HepG2 (cell line): ENCODE measurements around the gene NCBP1. TPM values are rescaled to one million over a fixed set of nuclear protein-coding genes. Genes with fewer than 3 reads are reported as not detected.
A peak's percentile ranks its signal among the peaks of the same experiment; 100 is the strongest.

Experiments
- DNMT3B ChIP-seq: conservative IDR thresholded peaks from 2 replicates; pipeline ENCODE4 v1.6.1; 2016; ENCODE audit warnings: missing biosample characterization, control low read depth
- EHMT2 ChIP-seq: fragments of 200-600 bp; sonication (generic); IDR thresholded peaks from 2 replicates; pipeline ENCODE4 v1.7.0; 2017; ENCODE audit warnings: antibody characterized with exemption, low read depth, low read length, borderline replicate concordance
- GTF3A ChIP-seq: sonication (generic); formaldehyde crosslinking; conservative IDR thresholded peaks from 2 replicates; pipeline ENCODE4 v1.4.0; 2020; ENCODE audit warnings: mild to moderate bottlenecking, missing genetic modification reagents
- MXD1 ChIP-seq: sonication (generic); formaldehyde crosslinking; IDR thresholded peaks from 2 replicates; pipeline ENCODE4 v1.4.0; 2020; ENCODE audit warnings: mild to moderate bottlenecking, missing genetic modification reagents
- NR0B2 ChIP-seq: sonication (generic); formaldehyde crosslinking; IDR thresholded peaks from 2 replicates; pipeline ENCODE4 v1.4.0; 2020; ENCODE audit warnings: mild to moderate bottlenecking, missing genetic modification reagents
- PAWR ChIP-seq: sonication (generic); formaldehyde crosslinking; IDR thresholded peaks from 2 replicates; pipeline ENCODE4 v1.4.0; 2020; ENCODE audit warnings: missing genetic modification reagents, mild to moderate bottlenecking, borderline replicate concordance
- PCBP2 ChIP-seq: fragments of 200-400 bp; formaldehyde crosslinking; optimal IDR thresholded peaks from 2 replicates; pipeline ENCODE3; 2018; ENCODE audit warnings: low read length, low read depth; ENCODE audit not compliant: poor library complexity, severe bottlenecking
- POGZ ChIP-seq: sonication (generic); formaldehyde crosslinking; IDR thresholded peaks from 2 replicates; pipeline ENCODE4 v1.4.0; 2020; ENCODE audit warnings: mild to moderate bottlenecking, missing genetic modification reagents
- POLR2AphosphoS5 ChIP-seq: IDR thresholded peaks from 2 replicates; pipeline ENCODE4 v1.6.1; 2012; ENCODE audit warnings: low read depth, low read length
- SMAD1 ChIP-seq: sonication (generic); formaldehyde crosslinking; IDR thresholded peaks from 2 replicates; pipeline ENCODE4 v1.4.0; 2020; ENCODE audit warnings: missing genetic modification reagents, low read depth, mild to moderate bottlenecking, borderline replicate concordance
- SYNCRIP ChIP-seq: fragments of 200-400 bp; formaldehyde crosslinking; IDR thresholded peaks from 2 replicates; pipeline ENCODE4 v1.6.1; 2018; ENCODE audit warnings: mild to moderate bottlenecking, low read depth, low read length; ENCODE audit not compliant: insufficient read depth
- THYN1 ChIP-seq: sonication (generic); formaldehyde crosslinking; IDR thresholded peaks from 2 replicates; pipeline ENCODE4 v1.8.1; 2023; ENCODE audit warnings: low read depth, mild to moderate bottlenecking, moderate library complexity, missing genetic modification reagents, borderline replicate concordance
- ZNF101 ChIP-seq: sonication (generic); formaldehyde crosslinking; IDR thresholded peaks from 2 replicates; pipeline ENCODE4 v1.4.0; 2020; ENCODE audit warnings: mild to moderate bottlenecking, low read depth, missing genetic modification reagents, borderline replicate concordance
- ZNF225 ChIP-seq: sonication (generic); formaldehyde crosslinking; IDR thresholded peaks from 2 replicates; pipeline ENCODE4 v1.4.0; 2020; ENCODE audit warnings: mild to moderate bottlenecking, missing genetic modification reagents
- ZNF24 ChIP-seq: fragments of 450-650 bp; IDR thresholded peaks from 2 replicates; pipeline ENCODE4 v1.6.1; 2017; ENCODE audit warnings: antibody characterized with exemption, mild to moderate bottlenecking
- ZNF550 ChIP-seq: sonication (generic); formaldehyde crosslinking; IDR thresholded peaks from 2 replicates; pipeline ENCODE4 v1.4.0; 2020; ENCODE audit warnings: mild to moderate bottlenecking, missing genetic modification reagents, borderline replicate concordance
- polyA plus RNA-seq, 8 experiments: library from polyadenylated mRNA; depleted of rRNA in 3 of 8; stranded (reverse) in 7 of 8; unstranded in 1 of 8; fragments of >200 nt; fragmentation: Illumina TruSeq in 4 of 8; extraction: Trizol in 4 of 8; gene quantifications; 2 replicates each; pipeline versions ENCODE4 v1.2.1 to v1.2.3, GENCODE V29; 2011 to 2016; ENCODE audit warnings: low read depth in 4 of 8, missing spikeins in 1 of 8, mixed read lengths in 1 of 8; ENCODE audit not compliant: insufficient read depth in 1 of 8
- total RNA-seq, 5 experiments: library from RNA; depleted of rRNA; stranded (reverse); fragments of >200 nt; fragmentation: Illumina TruSeq; extraction: Trizol; gene quantifications; 2 replicates each; pipeline ENCODE4 v1.2.3, GENCODE V29; 2016; ENCODE audit warnings: low read depth in 1 of 5
- TF ChIP-seq, protein P1 (sequence below): sonication (generic); formaldehyde crosslinking; IDR thresholded peaks from 2 replicates; pipeline ENCODE4 v1.8.1; 2022; ENCODE audit warnings: low read depth, mild to moderate bottlenecking, missing genetic modification reagents
- TF ChIP-seq, protein P2 (sequence below): sonication (generic); formaldehyde crosslinking; IDR thresholded peaks from 2 replicates; pipeline ENCODE4 v1.4.0; 2020; ENCODE audit warnings: missing genetic modification reagents, borderline replicate concordance
- TF ChIP-seq, protein P3 (sequence below): sonication (generic); formaldehyde crosslinking; IDR thresholded peaks from 2 replicates; pipeline ENCODE4 v1.8.0; 2022; ENCODE audit warnings: mild to moderate bottlenecking, missing genetic modification reagents

NCBP1 gene
- total and polyA plus RNA-seq, 2 of the 13 experiments (the other 11 are each of a cell fraction or from before 2014, with no cell fraction given), result 13.3 to 40.2 TPM

DNA sequence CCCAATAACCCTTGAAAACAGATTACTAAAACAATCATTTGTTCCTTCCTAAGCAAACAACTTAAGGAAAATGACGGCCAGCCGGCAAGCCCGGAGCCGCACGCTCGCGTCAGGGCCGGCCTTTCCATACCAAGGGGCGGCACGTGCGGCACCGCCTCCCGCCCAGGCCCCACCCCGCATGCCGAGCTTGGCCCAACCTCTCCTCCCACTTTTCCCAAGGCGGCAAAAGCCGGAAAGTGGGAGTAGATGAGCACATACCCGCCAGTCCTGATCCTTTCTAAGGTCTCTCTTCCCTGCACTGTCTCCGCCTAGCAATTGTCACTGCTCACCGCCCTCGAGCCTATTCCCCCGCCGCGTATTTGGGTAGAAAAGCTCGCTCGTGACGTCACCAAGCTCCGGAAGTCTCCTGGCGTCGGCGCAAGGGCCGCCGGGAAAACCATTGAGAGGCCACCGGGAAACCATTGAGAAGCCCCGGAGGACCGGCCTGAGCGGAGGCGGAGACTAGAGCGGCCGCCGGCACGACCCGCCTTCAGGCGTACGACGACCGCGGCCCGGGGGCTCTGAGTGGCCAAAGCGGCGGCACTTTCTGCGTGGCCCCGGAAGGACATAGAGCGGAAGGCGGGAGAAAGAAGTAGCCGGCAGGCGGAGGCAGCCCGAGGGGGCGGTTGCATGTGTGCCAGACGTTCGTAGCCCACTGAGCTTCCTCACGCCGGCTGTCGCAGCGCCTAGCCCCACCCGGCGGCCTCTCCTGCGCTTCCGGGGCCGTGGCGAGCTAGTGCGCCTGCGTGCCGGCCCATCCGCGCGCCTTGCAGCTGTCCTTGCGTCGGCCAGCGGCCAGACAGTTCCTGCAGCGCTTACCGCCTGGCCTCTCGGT lies at the start of gene NCBP1, which contains the start of gene TSTD2 (continued):
- TF ChIP-seq PCBP2 (no peak), POGZ (no peak), SMAD1 (CRISPR knock-in tag) (no peak), MXD1 (CRISPR knock-in tag) (no peak), ZNF550 (CRISPR knock-in tag) (no peak), ZNF225 (no peak), DNMT3B (CRISPR knock-in tag) (no peak), THYN1 (CRISPR knock-in tag) (no peak), POLR2AphosphoS5 (peak; percentile 71), EHMT2 (no peak; the same call in 1 of the 2 replicates), NR0B2 (CRISPR knock-in tag) (peak; percentile 68; the same call in 1 of the 2 replicates), PAWR (CRISPR knock-in tag) (no peak), ZNF24 (no peak), ZNF101 (CRISPR knock-in tag) (no peak), SYNCRIP (no peak), GTF3A (no peak)
- TF ChIP-seq, protein P1, sequence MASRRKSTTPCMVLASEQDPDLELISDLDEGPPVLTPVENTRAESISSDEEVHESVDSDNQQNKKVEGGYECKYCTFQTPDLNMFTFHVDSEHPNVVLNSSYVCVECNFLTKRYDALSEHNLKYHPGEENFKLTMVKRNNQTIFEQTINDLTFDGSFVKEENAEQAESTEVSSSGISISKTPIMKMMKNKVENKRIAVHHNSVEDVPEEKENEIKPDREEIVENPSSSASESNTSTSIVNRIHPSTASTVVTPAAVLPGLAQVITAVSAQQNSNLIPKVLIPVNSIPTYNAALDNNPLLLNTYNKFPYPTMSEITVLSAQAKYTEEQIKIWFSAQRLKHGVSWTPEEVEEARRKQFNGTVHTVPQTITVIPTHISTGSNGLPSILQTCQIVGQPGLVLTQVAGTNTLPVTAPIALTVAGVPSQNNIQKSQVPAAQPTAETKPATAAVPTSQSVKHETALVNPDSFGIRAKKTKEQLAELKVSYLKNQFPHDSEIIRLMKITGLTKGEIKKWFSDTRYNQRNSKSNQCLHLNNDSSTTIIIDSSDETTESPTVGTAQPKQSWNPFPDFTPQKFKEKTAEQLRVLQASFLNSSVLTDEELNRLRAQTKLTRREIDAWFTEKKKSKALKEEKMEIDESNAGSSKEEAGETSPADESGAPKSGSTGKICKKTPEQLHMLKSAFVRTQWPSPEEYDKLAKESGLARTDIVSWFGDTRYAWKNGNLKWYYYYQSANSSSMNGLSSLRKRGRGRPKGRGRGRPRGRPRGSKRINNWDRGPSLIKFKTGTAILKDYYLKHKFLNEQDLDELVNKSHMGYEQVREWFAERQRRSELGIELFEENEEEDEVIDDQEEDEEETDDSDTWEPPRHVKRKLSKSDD (CRISPR knock-in tag), result peak; percentile 67
- TF ChIP-seq, protein P2, sequence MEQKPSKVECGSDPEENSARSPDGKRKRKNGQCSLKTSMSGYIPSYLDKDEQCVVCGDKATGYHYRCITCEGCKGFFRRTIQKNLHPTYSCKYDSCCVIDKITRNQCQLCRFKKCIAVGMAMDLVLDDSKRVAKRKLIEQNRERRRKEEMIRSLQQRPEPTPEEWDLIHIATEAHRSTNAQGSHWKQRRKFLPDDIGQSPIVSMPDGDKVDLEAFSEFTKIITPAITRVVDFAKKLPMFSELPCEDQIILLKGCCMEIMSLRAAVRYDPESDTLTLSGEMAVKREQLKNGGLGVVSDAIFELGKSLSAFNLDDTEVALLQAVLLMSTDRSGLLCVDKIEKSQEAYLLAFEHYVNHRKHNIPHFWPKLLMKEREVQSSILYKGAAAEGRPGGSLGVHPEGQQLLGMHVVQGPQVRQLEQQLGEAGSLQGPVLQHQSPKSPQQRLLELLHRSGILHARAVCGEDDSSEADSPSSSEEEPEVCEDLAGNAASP, result no peak; the same call in 1 of the 2 replicates
- TF ChIP-seq, protein P3, sequence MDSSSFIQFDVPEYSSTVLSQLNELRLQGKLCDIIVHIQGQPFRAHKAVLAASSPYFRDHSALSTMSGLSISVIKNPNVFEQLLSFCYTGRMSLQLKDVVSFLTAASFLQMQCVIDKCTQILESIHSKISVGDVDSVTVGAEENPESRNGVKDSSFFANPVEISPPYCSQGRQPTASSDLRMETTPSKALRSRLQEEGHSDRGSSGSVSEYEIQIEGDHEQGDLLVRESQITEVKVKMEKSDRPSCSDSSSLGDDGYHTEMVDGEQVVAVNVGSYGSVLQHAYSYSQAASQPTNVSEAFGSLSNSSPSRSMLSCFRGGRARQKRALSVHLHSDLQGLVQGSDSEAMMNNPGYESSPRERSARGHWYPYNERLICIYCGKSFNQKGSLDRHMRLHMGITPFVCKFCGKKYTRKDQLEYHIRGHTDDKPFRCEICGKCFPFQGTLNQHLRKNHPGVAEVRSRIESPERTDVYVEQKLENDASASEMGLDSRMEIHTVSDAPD (CRISPR knock-in tag), result no peak
